Brain (organoid and tissue), 1 donor: ENCODE results near the gene LTO1. TPM values are rescaled to one million over a fixed set of nuclear protein-coding genes. Genes with fewer than 3 reads are reported as not detected.

ENCODE experiments used
- polyA plus RNA-seq: library from polyadenylated mRNA; stranded (reverse); fragments of 350-450 nt; fragmentation: Illumina TruSeq; extraction: RNeasy Lipid Tissue Mini Kit (QIAGEN cat#74804); gene quantifications from one replicate; pipeline ENCODE4 v1.2.3, GENCODE V29; 2015; ENCODE audit warnings: low read depth, low replicate concordance; ENCODE audit not compliant: insufficient read depth

LTO1 gene
- polyA plus RNA-seq, 1 donor from 2014 or later = 11.6 TPM

Other genes with a start within 250 kb of the LTO1 start
- not detected for gene LINC01488, start 193.7 kb downstream of the LTO1 start, polyA plus RNA-seq
- gene CCND1, start 34.2 kb downstream of the LTO1 start, polyA plus RNA-seq = 8.4 TPM
- not detected for gene FGF19, start 28.7 kb upstream of the LTO1 start, polyA plus RNA-seq
- not detected for gene FGF4, start 100.0 kb upstream of the LTO1 start, polyA plus RNA-seq
- not detected for gene FGF3, start 144.1 kb upstream of the LTO1 start, polyA plus RNA-seq